H1 (cell line): ENCODE results near the gene KCNK7. TPM values are rescaled to one million over a fixed set of nuclear protein-coding genes. Genes with fewer than 3 reads are reported as not detected.

Experiments
- CTCF ChIA-PET: fragments of 300-600 bp; sonication (Branson Sonifier 250); formaldehyde crosslinking; loops from one replicate; lab custom pipeline; 2021; ENCODE audit not compliant: partially characterized antibody; lab: Charles Lee
- POLR2A ChIA-PET: fragments of 300-600 bp; sonication (Branson Sonifier 250); formaldehyde crosslinking; loops from one replicate; lab custom pipeline; 2021; ENCODE audit warnings: inconsistent platforms; ENCODE audit not compliant: partially characterized antibody; lab: Charles Lee
- DNase-seq, 2 experiments: peaks; one replicate each; pipeline versions ENCODE4 v3.0.0 to v3.0.0-alpha.2; 2010 to 2022; ENCODE audit warnings: low spot score in 2 of 2, low read depth in 1 of 2, mixed read lengths in 1 of 2
- FAIRE-seq: peaks from 2 replicates; lab custom pipeline; 2011; peaks lifted over from hg19 to GRCh38; lab: Jason Lieb, UNC
- H2AFZ ChIP-seq: 2 replicates; pipeline ENCODE4 v1.8.1; 2012; ENCODE audit warnings: low read length, inconsistent platforms
- H2AK5ac ChIP-seq: 2 replicates; pipeline ENCODE4 v1.6.1; 2013; ENCODE audit warnings: low read depth, low read length
- H2BK120ac ChIP-seq: replicated peaks from 2 replicates; pipeline ENCODE3; 2013; ENCODE audit warnings: low read depth, low read length, inconsistent platforms
- H2BK12ac ChIP-seq: 2 replicates; pipeline ENCODE4 v1.6.1; 2013; ENCODE audit warnings: low read depth, low read length
- H2BK15ac ChIP-seq: 2 replicates; pipeline ENCODE4 v1.6.1; 2013; ENCODE audit warnings: low read length
- H2BK20ac ChIP-seq: 2 replicates; pipeline ENCODE4 v1.6.1; 2013; ENCODE audit warnings: low read length
- H2BK5ac ChIP-seq: 2 replicates; pipeline ENCODE4 v1.6.1; 2013; ENCODE audit warnings: low read depth, low read length
- H3K14ac ChIP-seq: 2 replicates; pipeline ENCODE4 v1.6.1; 2013; ENCODE audit warnings: inconsistent platforms; ENCODE audit not compliant: insufficient read length
- H3K18ac ChIP-seq: 2 replicates; pipeline ENCODE4 v1.6.1; 2013; ENCODE audit warnings: low read length; ENCODE audit errors: extremely low read depth
- H3K23ac ChIP-seq: 2 replicates; pipeline ENCODE4 v1.6.1; 2013; ENCODE audit warnings: inconsistent platforms; ENCODE audit not compliant: insufficient read length
- H3K23me2 ChIP-seq: 2 replicates; pipeline ENCODE4 v1.6.1; 2013; ENCODE audit warnings: low read depth, low read length
- H3K27ac ChIP-seq: 2 replicates; pipeline ENCODE4 v1.6.1; 2011; ENCODE audit warnings: low read depth, low read length, inconsistent platforms
- H3K27me3 ChIP-seq, 4 experiments: replicated peaks in 1 of 4; 1 replicate in 1 of 4; 2 replicates in 3 of 4; pipeline versions ENCODE4 v1.6.1 to v1.8.1; 2011 to 2013; ENCODE audit warnings: low read length in 3 of 4, mild to moderate bottlenecking in 3 of 4, inconsistent platforms in 2 of 4, mixed read lengths in 2 of 4, moderate library complexity in 1 of 4; ENCODE audit not compliant: control insufficient read depth in 3 of 4, insufficient read depth in 3 of 4; ENCODE audit errors: extremely low read depth in 1 of 4
- H3K36me3 ChIP-seq, 4 experiments: 2 replicates each; pipeline versions ENCODE4 v1.6.1 to v1.8.1; 2011 to 2013; ENCODE audit warnings: mild to moderate bottlenecking in 4 of 4, low read length in 3 of 4, moderate library complexity in 2 of 4, control low read depth in 1 of 4, inconsistent platforms in 1 of 4; ENCODE audit not compliant: insufficient read depth in 4 of 4, control insufficient read depth in 2 of 4
- H3K4ac ChIP-seq: replicated peaks from 2 replicates; pipeline ENCODE3; 2013; ENCODE audit warnings: low read length, low read depth, mixed read lengths, inconsistent platforms; ENCODE audit not compliant: insufficient read length
- H3K4me1 ChIP-seq, 4 experiments: replicated peaks in 1 of 4; 1 replicate in 1 of 4; 2 replicates in 3 of 4; pipeline versions ENCODE4 v1.6.1 to v1.8.1; 2011 to 2013; ENCODE audit warnings: low read length in 3 of 4, inconsistent platforms in 2 of 4, mixed read lengths in 1 of 4; ENCODE audit not compliant: insufficient read depth in 4 of 4, control insufficient read depth in 3 of 4
- H3K4me2 ChIP-seq, 2 experiments: 2 replicates each; pipeline versions ENCODE4 v1.6.1 to v1.8.1; 2011 to 2013; ENCODE audit warnings: low read depth in 2 of 2, low read length in 2 of 2, control low read depth in 1 of 2, inconsistent platforms in 1 of 2, mild to moderate bottlenecking in 1 of 2; ENCODE audit not compliant: insufficient read depth in 1 of 2
- H3K4me3 ChIP-seq, 4 experiments: fragments of 200-600, 300-600 bp in 1 of 4; sonication (generic), shearing (Covaris generic), sonication (Bioruptor Twin) in 1 of 4; 2 replicates each; pipeline versions ENCODE4 v1.5.1 to v1.8.1; 2011 to 2016; ENCODE audit warnings: low read length in 4 of 4, low read depth in 3 of 4, control low read depth in 2 of 4, inconsistent platforms in 2 of 4, mild to moderate bottlenecking in 2 of 4, mixed read lengths in 1 of 4, moderate library complexity in 1 of 4; ENCODE audit not compliant: insufficient read depth in 2 of 4; ENCODE audit errors: extremely low read depth in 1 of 4
- H3K56ac ChIP-seq: replicated peaks from 2 replicates; pipeline ENCODE3; 2013; ENCODE audit warnings: low read depth, mild to moderate bottlenecking, mixed read lengths, low read length, inconsistent platforms; ENCODE audit not compliant: insufficient read length
- H3K79me1 ChIP-seq: 2 replicates; pipeline ENCODE4 v1.6.1; 2013; ENCODE audit warnings: low read depth, low read length, control low read depth
- H3K79me2 ChIP-seq, 2 experiments: 2 replicates each; pipeline versions ENCODE4 v1.6.1 to v1.8.1; 2012 to 2013; ENCODE audit warnings: low read length in 2 of 2, mild to moderate bottlenecking in 2 of 2, inconsistent platforms in 1 of 2; ENCODE audit not compliant: insufficient read depth in 2 of 2, control insufficient read depth in 1 of 2
- H3K9ac ChIP-seq, 4 experiments: replicated peaks in 1 of 4; 1 replicate in 1 of 4; 2 replicates in 3 of 4; pipeline versions ENCODE4 v1.6.1 to v1.8.1; 2011 to 2013; ENCODE audit warnings: low read depth in 3 of 4, low read length in 3 of 4, control low read depth in 2 of 4, mild to moderate bottlenecking in 2 of 4, moderate library complexity in 2 of 4, inconsistent platforms in 1 of 4; ENCODE audit errors: extremely low read depth in 1 of 4
- H3K9me3 ChIP-seq, 2 experiments: 2 replicates each; pipeline versions ENCODE4 v1.6.1 to v1.8.1; 2012 to 2013; ENCODE audit warnings: mild to moderate bottlenecking in 2 of 2, moderate library complexity in 2 of 2, control low read depth in 1 of 2, inconsistent platforms in 1 of 2, low read depth in 1 of 2, low read length in 1 of 2, mixed read lengths in 1 of 2; ENCODE audit not compliant: insufficient read depth in 2 of 2
- H4K20me1 ChIP-seq, 2 experiments: replicated peaks in 1 of 2; 2 replicates each; pipeline versions ENCODE3 to v1.8.1; 2011 to 2013; ENCODE audit warnings: inconsistent platforms in 2 of 2, low read length in 2 of 2, mild to moderate bottlenecking in 1 of 2; ENCODE audit not compliant: insufficient read depth in 2 of 2, control insufficient read depth in 1 of 2
- H4K5ac ChIP-seq: 2 replicates; pipeline ENCODE4 v1.6.1; 2013; ENCODE audit warnings: low read length, low read depth, mixed read lengths, inconsistent platforms; ENCODE audit not compliant: insufficient read length
- H4K8ac ChIP-seq: 2 replicates; pipeline ENCODE4 v1.8.0; 2013; ENCODE audit warnings: mild to moderate bottlenecking, moderate library complexity, low read length, inconsistent platforms; ENCODE audit not compliant: insufficient read depth; ENCODE audit errors: extremely low read depth
- H4K91ac ChIP-seq: replicated peaks from 2 replicates; pipeline ENCODE3; 2013; ENCODE audit warnings: low read length, mixed read lengths, inconsistent platforms; ENCODE audit not compliant: insufficient read length
- ASH2L ChIP-seq: fragments of 200-600, 300-600 bp; sonication (generic); IDR thresholded peaks from one replicate; pipeline ENCODE4 v1.7.1; 2017; ENCODE audit warnings: low read length
- KDM1A ChIP-seq: fragments of 200-600, 300-600 bp; sonication (generic); IDR thresholded peaks from 2 replicates; pipeline ENCODE4 v1.7.1; 2016; ENCODE audit warnings: mild to moderate bottlenecking, low read length, borderline replicate concordance
- RFX5 ChIP-seq: IDR thresholded peaks from 2 replicates; pipeline ENCODE4 v1.6.1; 2011; ENCODE audit warnings: low read depth, low read length, improper control_type of control experiment, borderline replicate concordance
- RXRA ChIP-seq: IDR thresholded peaks from 2 replicates; pipeline ENCODE4 v1.6.1; 2011; ENCODE audit warnings: low read depth, mild to moderate bottlenecking, low read length, moderate library complexity; ENCODE audit not compliant: insufficient read depth
- SIN3A ChIP-seq, 2 experiments: IDR thresholded peaks in 1 of 2; conservative IDR thresholded peaks in 1 of 2; 2 replicates each; pipeline ENCODE4 v1.6.1; 2011 to 2012; ENCODE audit warnings: low read length in 2 of 2, improper control_type of control experiment in 1 of 2, low read depth in 1 of 2, mild to moderate bottlenecking in 1 of 2
- TCF12 ChIP-seq: IDR thresholded peaks from 2 replicates; pipeline ENCODE4 v1.6.1; 2011; ENCODE audit warnings: low read depth, mild to moderate bottlenecking, low read length
- WGBS, 2 experiments: shearing (Covaris generic) in 1 of 2; methylation state at CpG; one replicate each; pipeline versions ENCODE4 v1.1.6 to v1.1.7; 2013 to 2015; ENCODE audit warnings: low lambda C conversion rate in 2 of 2, mixed read lengths in 2 of 2, inconsistent platforms in 1 of 2, low coverage in 1 of 2, missing lambda C conversion rate in 1 of 2; ENCODE audit not compliant: insufficient replicate concordance in 2 of 2, insufficient coverage in 1 of 2, insufficient read length in 1 of 2; ENCODE audit errors: extremely low coverage in 1 of 2, missing lambda C conversion rate in 1 of 2; 5-methylcytosine and 5-hydroxymethylcytosine counted together
- polyA plus RNA-seq, 7 experiments: library from polyadenylated mRNA; depleted of rRNA in 3 of 7; stranded (reverse) in 5 of 7; unstranded in 2 of 7; fragments of >200 nt in 5 of 7; fragments of 200-250 nt in 2 of 7; gene quantifications; 1 replicate in 5 of 7; 2 replicates in 1 of 7; 4 replicates in 1 of 7; pipeline versions ENCODE4 v1.2.1 to v1.2.3, GENCODE V29; 2011 to 2013; ENCODE audit warnings: missing spikeins in 2 of 7, mixed read lengths in 2 of 7
- total RNA-seq: library from RNA; stranded (reverse); fragmentation: NEBNext Ultra II Directional; extraction: Animal tissue kit (Norgen Biotek cat#: 25700); gene quantifications from 2 replicates; pipeline ENCODE4 v1.2.1, GENCODE V29; 2021

Gene KCNK7
- total and polyA plus RNA-seq, 2 of the 8 experiments (the other 6 are each of a cell fraction or from before 2014, with no cell fraction given): 0.74 to 1.0 TPM

- H3K23me2 ChIP-seq: peaks cover 4% of the 10 kb centered on the region; the same call in 1 of the 2 replicates
- POLR2A ChIA-PET: interaction anchor here (1.0 to 4.2 kb wide), 4 partner anchors 14 to 63 kb away, joined by 3 to 29 read pairs (median 4); partner anchors contain the start of gene SCYL1
- FAIRE-seq: no peak
- no peak overlapping the region for H3K4ac ChIP-seq
- no peak overlapping the region for H3K4me3 ChIP-seq
- H3K9ac ChIP-seq: no peak overlapping the region
- no peak for DNase-seq
- H4K5ac ChIP-seq: no peak overlapping the region
- H2BK12ac ChIP-seq: no peak overlapping the region
- H4K20me1 ChIP-seq: no peaks in the 10 kb centered on the region
- no peak overlapping the region for H2BK15ac ChIP-seq
- H3K23ac ChIP-seq: no peak overlapping the region
- H3K79me2 ChIP-seq: no peaks in the 10 kb centered on the region
- H3K18ac ChIP-seq: no peak overlapping the region
- H4K91ac ChIP-seq: no peak overlapping the region
- H3K14ac ChIP-seq: no peak overlapping the region
- no peak overlapping the region for H4K8ac ChIP-seq
- H3K27me3 ChIP-seq: peaks cover 0 to 11% (median 7%) of the 10 kb centered on the region in 4 experiments; a peak in 5 of 7 replicates
- H3K9me3 ChIP-seq: no peaks in the 10 kb centered on the region
- CTCF ChIA-PET: interaction anchor here (1.1 to 16.3 kb wide), 7 partner anchors 9 to 52 kb away, joined by 3 to 284 read pairs (median 19); partner anchors contain the start of genes FAM89B and ZNRD2
- no peak overlapping the region for H2AFZ ChIP-seq
- H3K79me1 ChIP-seq: no peaks in the 10 kb centered on the region; the same call in 1 of the 2 replicates
- 87% methylated on average over 7 of the region's 9 CpGs; no CpG with 5 or more reads in 1 of the 2 experiments for WGBS, 2 experiments
- no peak overlapping the region for H3K27ac ChIP-seq
- H2BK20ac ChIP-seq: no peak overlapping the region
- TF ChIP-seq RXRA (no peak), ASH2L (no peak), SIN3A (conservative IDR thresholded peaks at IDR 0.05 in 1 of 2, IDR thresholded peaks at IDR 0.05 in 1 of 2; ENCODE audit: low read depth in 1 of 2, low read length in 2 of 2) (no peak), KDM1A (no peak), TCF12 (no peak), RFX5 (no peak)
- TF ChIP-seq, all 59 proteins: peak for 0
- H2BK5ac ChIP-seq: no peak overlapping the region
- no peak overlapping the region for H2BK120ac ChIP-seq
- H3K36me3 ChIP-seq: no peaks in the 10 kb centered on the region
- no peak overlapping the region for H3K4me2 ChIP-seq
- H2AK5ac ChIP-seq: peak overlapping the region; percentile 25; the same call in 1 of the 2 replicates
- H3K4me1 ChIP-seq: peaks cover 0 to 23% (median 21%) of the 10 kb centered on the region in 4 experiments; a peak in 6 of 7 replicates
- H3K56ac ChIP-seq: no peak overlapping the region
Measured at GRCh38 chr11:65562788-65563187, 32.8 kb downstream of the KCNK7 start.
